DMS53 (cell line): ENCODE measurements around the gene NUP93.

Experiments used
- DNase-seq: peaks from one replicate; lab custom pipeline; 2025; lab: John Stamatoyannopoulos, UW

The NUP93 gene

GRCh38 chr16:56729735-56730662 lies at the start of gene NUP93:
Gene NUP93, plus strand, starts transcription at chr16:56730129. Its CDS starts 18,119 bp downstream, at chr16:56748248.
- DNase-seq, result peak; percentile 97

DNA sequence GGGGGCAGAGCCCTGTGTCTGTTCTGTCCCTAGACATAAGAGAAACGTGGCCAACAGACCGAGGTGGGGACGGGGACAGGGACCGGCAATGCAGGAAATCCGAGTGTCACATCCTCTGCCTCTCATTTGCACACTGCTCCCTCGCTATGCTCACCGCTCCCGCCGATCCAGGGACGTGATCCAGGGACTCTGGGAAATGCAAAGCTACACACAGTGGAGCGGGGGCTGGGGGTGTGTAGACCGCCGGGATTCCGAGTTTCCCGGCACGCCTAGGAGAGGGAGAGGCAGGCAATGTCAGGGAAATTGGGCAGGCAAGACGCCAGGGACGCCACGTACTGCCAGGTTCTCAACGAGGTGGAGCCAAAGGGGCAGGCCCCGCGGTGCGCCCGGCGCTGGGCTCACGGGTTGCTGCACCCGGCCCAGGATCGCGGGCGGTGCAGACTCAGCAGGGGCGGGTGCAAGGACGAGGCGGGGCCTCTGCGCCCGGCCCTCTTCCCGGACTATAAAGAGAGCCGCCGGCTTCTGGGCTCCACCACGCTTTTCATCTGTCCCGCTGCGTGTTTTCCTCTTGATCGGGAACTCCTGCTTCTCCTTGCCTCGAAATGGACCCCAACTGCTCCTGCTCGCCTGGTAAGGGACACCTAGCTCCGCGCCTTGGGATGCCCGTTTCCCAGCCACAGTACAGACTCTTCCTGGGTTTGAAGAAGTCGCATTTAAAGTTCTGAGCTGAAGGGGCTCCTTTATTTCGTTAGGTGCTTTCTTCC lies 47.8 kb upstream of the NUP93 start, which contains the start of gene MT1X:
TSS of gene MT1X (plus strand) at position 532 of the 764 bp plus-strand sequence. CDS start at position 603, 71 bp downstream.
- DNase-seq, result peak; percentile 97

GRCh38 chr16:56682703-56683397 lies 47.1 kb upstream of the NUP93 start:
- DNase-seq, result no peak

- no peak for DNase-seq
Measured at GRCh38 chr16:56683424-56684172, 46.3 kb upstream of the NUP93 start.

GRCh38 chr16:56684256-56684925 lies 45.5 kb upstream of the NUP93 start:
- DNase-seq, result no peak

DNA sequence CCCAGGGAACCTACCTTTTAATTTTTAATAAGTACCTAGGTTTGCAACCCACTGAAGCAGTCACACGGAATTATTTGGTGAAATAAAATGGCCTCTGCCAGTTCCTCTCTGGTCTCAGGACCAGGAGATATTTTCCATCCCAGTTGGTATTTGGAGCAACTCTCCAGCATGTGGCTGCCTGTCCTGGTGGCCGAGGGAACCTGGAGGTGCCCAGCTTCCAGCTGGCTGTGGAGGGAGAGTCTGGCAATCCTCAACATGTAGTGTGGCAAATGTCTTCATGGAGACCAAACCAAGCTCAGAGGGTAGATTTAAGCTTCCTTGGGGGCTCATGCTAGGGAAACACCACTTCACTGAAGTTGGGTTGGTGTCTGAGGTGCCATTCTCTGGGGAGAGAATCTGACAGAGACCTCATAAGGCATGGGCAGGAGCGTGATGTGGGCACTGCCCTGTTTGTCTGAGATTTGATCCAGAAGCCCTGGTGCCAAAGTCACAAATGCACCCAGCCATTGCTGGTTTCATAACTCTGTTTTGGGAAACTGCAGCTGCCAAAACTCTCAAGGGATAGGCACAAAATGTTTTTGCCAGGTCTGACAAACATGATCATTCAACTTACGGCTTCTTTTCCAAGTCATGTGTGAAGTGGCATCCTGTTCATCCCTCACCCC lies 44.9 kb upstream of the NUP93 start:
- DNase-seq, result no peak

- DNase-seq, result no peak
Measured at GRCh38 chr16:56686758-56687157, 43.2 kb upstream of the NUP93 start.

DNA sequence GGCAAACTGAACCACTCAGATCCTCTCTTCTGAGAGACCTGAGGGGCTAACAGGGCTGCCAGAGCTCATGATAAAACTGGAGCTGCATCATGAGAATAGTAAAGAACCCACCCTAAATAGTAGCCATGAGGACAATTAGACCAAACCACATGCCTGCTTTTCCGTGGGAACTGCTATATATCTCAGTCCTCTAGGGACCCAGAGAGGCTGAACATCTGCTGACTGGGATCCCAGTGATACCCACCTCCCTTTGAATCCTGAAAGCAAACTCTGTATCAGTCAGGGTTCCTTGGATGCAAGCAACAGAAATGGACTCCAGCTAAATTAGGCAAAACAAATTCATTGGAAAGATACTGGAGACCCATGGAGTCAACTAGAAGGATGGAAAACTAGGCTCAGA lies 41.2 kb upstream of the NUP93 start:
- DNase-seq, result peak; percentile 66

GRCh38 chr16:56689171-56689570 lies 40.8 kb upstream of the NUP93 start:
- peak; percentile 66 for DNase-seq

DNA sequence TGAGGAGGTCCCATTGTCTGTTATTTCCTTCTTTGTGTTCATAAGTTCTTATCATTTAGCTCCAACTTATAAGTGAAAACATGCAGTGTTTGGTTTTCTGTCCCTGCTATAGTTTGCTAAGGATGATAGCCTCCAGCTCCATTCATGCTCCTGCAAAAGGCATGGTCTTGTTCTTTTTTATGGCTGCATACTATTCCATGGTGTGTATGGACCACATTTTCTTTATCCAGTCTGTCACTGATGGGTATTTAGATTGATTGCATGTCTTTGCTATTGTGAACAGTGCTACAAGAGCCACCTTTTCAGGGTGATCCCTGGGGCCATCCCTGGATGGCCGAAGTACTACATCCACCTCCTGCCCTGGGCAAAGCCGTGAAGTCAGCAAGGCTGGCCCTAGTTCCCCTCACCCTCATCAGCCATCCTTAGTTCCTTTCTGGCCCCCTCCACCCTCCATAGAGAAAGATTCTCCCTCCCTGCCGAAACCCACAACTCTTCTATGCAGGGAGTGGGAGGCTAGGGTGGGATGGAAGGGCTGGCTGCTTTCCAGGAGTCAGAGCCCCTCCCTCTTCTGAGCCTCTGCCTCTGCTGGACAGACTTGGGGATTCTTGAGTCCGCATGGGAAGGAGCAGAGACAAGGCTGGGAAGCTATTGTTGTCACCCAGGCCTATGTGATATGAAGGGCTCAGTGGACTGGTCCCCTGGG lies 39.4 kb upstream of the NUP93 start:
- DNase-seq, result no peak

GRCh38 chr16:56691885-56692284 lies 38.0 kb upstream of the NUP93 start:
- peak; percentile 53 for DNase-seq

DNA sequence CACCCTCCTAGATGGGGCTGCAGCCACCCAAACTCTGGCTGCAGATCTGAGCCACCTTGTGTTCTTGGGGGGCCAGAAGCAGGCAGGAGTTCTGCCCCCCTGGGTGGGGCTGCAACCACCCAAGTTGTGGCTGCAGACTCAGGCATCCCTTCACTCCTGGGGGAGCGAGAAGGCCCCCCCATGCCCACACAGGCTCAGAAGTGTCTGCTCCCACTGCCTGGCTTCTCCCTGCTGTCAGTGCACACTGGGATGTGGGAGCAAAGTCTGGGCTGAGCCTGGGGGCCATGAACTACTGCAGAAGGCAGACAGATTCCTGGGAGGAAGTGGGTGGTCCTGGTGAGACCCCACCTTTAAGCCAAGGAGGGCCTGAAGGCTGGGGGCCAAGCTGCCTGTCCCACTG lies 34.7 kb upstream of the NUP93 start:
- no peak for DNase-seq

GRCh38 chr16:56697456-56698155 lies 32.3 kb upstream of the NUP93 start:
- DNase-seq, result no peak

GRCh38 chr16:56700195-56700594 lies 29.7 kb upstream of the NUP93 start:
- no peak for DNase-seq

- DNase-seq, result no peak
Measured at GRCh38 chr16:56700631-56701030, 29.3 kb upstream of the NUP93 start.

DNA sequence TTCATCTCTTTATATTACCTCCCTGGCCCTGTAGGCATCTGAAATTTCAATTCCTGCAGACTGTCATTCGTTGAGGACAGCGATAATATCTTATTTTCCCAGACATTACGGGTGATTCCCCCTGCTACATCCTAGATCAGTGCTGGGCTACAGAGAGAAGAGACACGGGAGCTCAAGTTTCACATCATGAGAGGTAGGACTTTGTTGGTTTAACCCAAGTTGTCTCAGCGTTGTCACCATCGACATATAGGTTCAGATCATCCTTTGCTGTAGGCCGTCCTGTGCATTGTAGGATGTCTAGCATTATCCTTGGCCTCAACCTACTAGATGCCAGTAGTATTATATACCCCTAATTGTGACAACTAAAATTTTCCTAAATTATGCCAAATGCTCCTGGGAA lies 28.4 kb upstream of the NUP93 start:
- DNase-seq, result no peak

GRCh38 chr16:56702836-56703235 lies 27.1 kb upstream of the NUP93 start:
- DNase-seq, result no peak

DNA sequence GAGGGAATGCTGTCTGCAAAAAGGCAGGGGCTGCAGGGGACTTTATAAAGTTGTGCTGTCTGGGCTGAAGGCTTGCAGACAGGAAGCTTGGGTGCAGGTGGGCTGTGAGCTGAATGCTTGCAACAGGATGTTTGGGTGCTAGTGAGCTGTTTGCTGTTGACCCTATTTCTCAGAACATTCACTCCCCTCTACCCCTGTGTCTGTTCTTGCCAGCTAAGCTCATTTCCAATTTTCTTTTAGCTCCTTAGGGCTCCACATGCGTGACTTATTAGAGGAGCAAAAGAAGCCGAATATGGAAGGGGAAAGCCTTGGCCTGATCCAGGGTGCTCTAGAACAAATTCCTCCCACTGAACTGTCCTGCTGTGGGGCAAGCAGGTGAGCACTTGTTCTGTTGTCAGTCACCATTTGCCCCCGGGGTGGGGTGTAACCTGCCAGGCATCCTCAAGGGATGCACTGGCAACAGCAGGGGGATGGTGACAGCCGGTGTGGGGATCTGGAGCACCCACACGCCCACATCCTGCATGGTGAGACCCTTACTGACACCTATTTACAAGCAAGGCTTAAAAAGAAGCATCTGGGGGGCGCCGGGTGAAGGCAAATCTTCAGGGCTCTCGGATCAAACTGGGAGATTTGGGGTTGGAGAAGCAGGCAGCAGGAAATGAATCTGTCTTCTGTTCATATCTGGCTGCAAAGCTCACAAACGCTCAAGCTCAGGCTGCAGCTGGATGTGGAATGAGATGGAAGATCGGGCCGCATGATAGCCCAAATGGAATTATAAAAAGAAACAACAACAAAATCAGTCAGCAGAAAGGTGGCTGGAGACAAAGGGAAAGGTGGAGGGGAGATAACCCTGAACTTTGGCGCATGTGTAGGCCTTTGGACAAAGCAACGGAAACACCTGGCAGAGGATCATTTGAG lies 21.1 kb upstream of the NUP93 start:
- DNase-seq, result no peak
